A673 (cell line): ENCODE results near the gene PRPSAP2.

ENCODE experiments used
- CTCF ChIP-seq: fragments of 300-800, 200-600 bp; sonication (generic); conservative IDR thresholded peaks from 2 replicates; pipeline ENCODE4 v1.5.1; 2017; ENCODE audit warnings: low read depth, mild to moderate bottlenecking, antibody characterized with exemption, low read length, moderate library complexity, mixed read lengths
- EZH2 ChIP-seq: fragments of 200-600 bp; sonication (generic); IDR thresholded peaks from 2 replicates; pipeline ENCODE4 v1.6.1; 2017; ENCODE audit warnings: borderline replicate concordance, low read depth, mild to moderate bottlenecking, mixed read lengths, antibody characterized with exemption, low read length; ENCODE audit not compliant: poor library complexity, severe bottlenecking

- no peak for TF ChIP-seq CTCF
- TF ChIP-seq EZH2, result no peak
These were observed 107.8 kb downstream of the PRPSAP2 start for GRCh38 chr17:18965530-18966236.
